ENCODE results near the gene MYO5A.
"Not testable (repeated sequence)": the region's sequence is repeated elsewhere in the genome, so short reads cannot be mapped to it uniquely, and the experiment has no call there.

The MYO5A gene

DNA sequence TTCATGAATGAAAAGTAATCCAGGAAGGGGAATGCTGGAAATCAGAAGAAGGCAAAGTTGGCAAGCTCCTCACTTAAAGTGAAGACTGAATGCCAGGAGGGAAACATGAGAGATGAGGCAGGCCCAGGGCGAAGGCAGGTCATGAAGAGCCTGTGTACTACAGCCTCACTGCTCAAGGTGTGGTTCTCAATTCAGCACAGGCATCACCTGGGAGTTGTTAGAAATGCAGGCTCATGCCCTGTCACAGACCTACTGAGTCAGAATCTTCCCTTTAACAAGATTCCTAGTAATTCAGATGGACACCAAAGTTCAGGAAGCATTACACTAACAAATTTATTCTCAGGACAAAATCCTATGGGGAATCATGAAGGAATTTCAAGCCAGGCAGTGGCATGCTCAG, 14.2 kb downstream of the MYO5A start:
- TF ChIP-seq, protein P1, sequence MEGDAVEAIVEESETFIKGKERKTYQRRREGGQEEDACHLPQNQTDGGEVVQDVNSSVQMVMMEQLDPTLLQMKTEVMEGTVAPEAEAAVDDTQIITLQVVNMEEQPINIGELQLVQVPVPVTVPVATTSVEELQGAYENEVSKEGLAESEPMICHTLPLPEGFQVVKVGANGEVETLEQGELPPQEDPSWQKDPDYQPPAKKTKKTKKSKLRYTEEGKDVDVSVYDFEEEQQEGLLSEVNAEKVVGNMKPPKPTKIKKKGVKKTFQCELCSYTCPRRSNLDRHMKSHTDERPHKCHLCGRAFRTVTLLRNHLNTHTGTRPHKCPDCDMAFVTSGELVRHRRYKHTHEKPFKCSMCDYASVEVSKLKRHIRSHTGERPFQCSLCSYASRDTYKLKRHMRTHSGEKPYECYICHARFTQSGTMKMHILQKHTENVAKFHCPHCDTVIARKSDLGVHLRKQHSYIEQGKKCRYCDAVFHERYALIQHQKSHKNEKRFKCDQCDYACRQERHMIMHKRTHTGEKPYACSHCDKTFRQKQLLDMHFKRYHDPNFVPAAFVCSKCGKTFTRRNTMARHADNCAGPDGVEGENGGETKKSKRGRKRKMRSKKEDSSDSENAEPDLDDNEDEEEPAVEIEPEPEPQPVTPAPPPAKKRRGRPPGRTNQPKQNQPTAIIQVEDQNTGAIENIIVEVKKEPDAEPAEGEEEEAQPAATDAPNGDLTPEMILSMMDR (IDR thresholded peaks at IDR 0.05; ENCODE audit: extremely low read depth, missing control alignments) = no peak
- DNase-seq (ENCODE audit: low spot score) = no peak

DNA sequence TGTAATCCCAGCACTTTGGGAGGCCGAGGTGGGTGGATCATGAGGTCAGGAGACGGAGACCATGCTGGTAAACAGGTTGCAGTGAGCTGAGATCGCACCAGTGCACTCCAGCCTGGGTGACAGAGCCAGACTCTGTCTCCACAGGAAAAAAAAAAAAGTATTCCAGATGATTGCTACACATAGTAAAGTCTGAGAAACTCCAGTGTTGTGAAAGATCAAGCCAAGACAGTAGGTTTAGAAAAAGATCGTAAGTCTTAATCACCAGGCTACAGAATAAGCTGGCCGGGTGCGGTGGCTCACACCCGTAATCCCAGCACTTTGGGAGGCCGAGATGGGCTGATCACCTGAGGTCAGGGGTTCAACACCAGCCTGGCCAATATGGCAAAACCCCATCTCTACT, 15.8 kb downstream of the MYO5A start:
- DNase-seq (ENCODE audit: low spot score) = not testable (repeated sequence)

DNA sequence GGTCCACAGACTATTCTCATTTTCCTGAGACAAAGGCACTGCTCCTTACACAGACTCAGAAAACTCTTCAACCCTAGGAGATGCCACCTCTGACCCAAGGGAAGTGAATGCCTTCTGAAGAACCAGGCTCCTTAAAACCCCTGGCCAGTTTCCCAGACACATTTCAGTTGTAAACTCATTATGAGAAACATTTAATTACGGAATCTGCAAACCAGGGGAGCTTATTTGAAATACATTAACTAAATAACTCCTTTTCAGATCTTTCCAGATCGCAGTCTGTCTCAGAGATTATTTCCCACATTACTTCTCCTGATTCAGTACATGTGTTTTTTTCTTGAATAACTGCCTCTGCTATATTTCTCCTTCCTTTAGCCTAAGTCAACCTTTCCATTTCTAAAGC, 17.6 kb downstream of the MYO5A start:
- no peak for DNase-seq (ENCODE audit: low spot score)
- TF ChIP-seq, protein P1 (IDR thresholded peaks at IDR 0.05; ENCODE audit: extremely low read depth, missing control alignments) = no peak

DNA sequence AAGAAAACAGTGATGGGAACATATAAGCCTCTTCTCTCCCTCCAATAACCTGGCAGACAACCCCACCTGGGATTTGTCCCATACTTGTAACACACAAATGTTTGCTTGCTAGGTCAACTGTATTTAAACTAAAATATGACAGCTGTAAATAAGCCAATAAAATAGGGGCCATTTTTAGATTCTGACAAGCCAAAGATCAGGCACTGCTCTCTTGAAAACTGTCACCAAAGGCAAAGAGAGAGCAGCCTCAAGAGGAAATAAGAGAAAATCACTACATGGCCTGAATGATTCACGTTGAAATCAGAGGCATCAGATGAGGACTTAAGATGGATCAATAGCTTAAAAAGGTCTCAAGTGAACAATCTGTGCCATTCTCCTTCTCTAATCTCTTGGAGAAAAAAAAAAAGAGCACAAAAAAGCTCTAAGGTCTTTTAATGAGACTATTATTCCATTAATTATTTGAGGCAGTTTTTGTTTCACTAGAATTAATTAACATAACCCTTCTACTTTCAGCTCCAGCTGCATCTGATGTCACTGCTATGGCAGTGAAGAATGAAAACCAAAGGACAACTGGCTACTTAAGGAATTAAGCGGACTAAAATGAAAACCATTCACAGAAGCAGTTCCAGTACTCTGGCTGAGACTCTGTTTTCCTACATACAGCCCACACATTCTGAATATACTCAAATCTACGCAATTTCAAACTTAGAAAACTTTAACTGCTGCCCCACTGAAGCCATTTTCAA, 19.0 kb downstream of the MYO5A start:
- DNase-seq (ENCODE audit: low spot score) = no peak
- TF ChIP-seq, protein P1 (IDR thresholded peaks at IDR 0.05; ENCODE audit: extremely low read depth, missing control alignments) = no peak

DNA sequence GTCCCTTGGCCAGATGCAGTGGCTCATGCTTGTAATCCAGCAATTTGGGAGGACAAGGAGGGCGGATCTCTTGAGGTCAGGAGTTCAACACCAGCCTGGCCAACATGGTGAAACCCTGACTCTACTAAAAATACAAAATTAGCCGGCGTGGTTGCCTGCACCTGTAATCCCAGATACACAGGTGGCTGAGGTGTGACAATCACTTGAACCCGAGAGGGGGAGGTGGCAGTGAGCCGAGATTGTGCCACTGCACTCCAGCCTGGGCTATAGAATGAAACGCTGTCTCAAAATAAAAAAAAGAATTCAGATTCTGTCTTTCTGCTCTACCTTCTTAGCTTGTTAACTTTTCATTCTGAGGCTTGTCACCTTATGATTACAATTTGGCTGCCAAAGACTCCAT, 22.1 kb downstream of the MYO5A start:
- TF ChIP-seq, protein P1 (IDR thresholded peaks at IDR 0.05; ENCODE audit: extremely low read depth, missing control alignments) = no peak

DNA sequence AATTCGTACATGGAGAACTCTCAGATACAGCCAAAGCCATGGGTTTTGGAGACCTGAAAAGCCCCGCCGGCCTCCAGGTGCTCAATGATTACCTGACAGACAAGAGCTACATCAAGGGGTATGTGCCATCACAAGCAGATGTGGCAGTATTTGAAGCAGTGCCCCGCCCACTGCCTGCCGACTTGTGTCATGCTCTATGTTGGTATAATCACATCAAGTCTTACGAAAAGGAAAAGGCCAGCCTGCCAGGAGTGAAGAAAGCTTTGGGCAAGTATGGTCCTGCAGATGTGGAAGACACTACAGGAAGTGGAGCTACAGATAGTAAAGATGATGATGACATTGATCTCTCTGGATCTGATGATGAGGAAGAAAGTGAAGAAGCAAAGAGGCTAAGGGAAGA, 23.5 kb downstream of the MYO5A start:
- TF ChIP-seq, protein P1 (IDR thresholded peaks at IDR 0.05; ENCODE audit: extremely low read depth, missing control alignments) = no peak
- DNase-seq (ENCODE audit: low spot score) = no peak

More for the DNA sequence above, 22.1 kb downstream of the MYO5A start:
- no peak for DNase-seq (ENCODE audit: low spot score)

DNA sequence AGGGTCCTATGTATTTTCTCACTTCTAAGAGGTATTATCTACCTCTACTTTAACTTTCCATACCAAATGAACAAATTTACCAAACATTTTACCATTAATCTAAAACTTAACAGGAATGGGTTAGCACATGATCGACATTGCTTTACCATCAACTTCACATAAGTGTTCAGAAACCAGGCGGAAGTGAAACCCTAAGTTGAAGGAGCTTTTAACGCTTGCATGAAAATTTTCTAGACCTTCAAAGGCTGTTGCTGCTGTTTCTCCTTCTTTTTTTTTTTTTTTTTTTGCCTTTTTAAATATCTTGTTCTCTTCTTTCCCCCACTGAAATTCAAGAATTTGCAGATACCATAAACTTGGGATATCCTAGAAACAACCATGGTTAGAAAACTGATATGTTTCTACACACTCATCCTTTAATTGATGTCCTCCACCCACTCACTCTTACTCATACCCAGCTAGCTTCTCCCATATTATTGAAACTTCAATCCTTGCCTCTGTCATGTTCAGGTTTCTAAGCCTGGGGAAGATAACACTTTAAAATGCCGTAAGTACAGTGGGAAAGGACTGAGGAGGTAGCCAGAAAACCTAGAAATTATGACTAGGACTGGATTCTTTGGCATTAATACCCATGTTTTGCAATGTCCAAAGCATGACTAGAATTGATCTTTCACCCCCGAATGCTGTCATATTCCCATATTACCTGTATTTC, 24.7 kb downstream of the MYO5A start:
- TF ChIP-seq, protein P1 (IDR thresholded peaks at IDR 0.05; ENCODE audit: extremely low read depth, missing control alignments) = no peak
- DNase-seq (ENCODE audit: low spot score) = no peak

Data from GM20000 (cell line).